GM13976 (cell line): Measurements from ENCODE around the gene TESPA1.

Source experiments
- DNase-seq: peaks from one replicate; pipeline ENCODE4 v3.0.0; 2012; ENCODE audit warnings: low spot score
- in situ Hi-C: fragments of 300-500 bp; cut with MboI; formaldehyde crosslinking; loops from one replicate; pipeline ENCODE4 v1.12.0; 2022; ENCODE audit warnings: low sequenced_read_pairs, mixed read lengths, inconsistent platforms; ENCODE audit not compliant: unreplicated experiment
- TF ChIP-seq, protein P1 (sequence below): IDR thresholded peaks from 2 replicates; pipeline ENCODE4 v1.5.1; 2012; ENCODE audit warnings: borderline replicate concordance, mild to moderate bottlenecking; ENCODE audit not compliant: insufficient read depth; ENCODE audit errors: extremely low read depth, missing control alignments, control extremely low read depth

TESPA1 gene

GRCh38 chr12:54932691-54933090, 51.9 kb downstream of the TESPA1 start:
- TF ChIP-seq, protein P1, sequence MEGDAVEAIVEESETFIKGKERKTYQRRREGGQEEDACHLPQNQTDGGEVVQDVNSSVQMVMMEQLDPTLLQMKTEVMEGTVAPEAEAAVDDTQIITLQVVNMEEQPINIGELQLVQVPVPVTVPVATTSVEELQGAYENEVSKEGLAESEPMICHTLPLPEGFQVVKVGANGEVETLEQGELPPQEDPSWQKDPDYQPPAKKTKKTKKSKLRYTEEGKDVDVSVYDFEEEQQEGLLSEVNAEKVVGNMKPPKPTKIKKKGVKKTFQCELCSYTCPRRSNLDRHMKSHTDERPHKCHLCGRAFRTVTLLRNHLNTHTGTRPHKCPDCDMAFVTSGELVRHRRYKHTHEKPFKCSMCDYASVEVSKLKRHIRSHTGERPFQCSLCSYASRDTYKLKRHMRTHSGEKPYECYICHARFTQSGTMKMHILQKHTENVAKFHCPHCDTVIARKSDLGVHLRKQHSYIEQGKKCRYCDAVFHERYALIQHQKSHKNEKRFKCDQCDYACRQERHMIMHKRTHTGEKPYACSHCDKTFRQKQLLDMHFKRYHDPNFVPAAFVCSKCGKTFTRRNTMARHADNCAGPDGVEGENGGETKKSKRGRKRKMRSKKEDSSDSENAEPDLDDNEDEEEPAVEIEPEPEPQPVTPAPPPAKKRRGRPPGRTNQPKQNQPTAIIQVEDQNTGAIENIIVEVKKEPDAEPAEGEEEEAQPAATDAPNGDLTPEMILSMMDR = no peak
- in situ Hi-C loops = no loop called here
- DNase-seq = no peak

GRCh38 chr12:54932038-54932437, 52.5 kb downstream of the TESPA1 start:
- TF ChIP-seq, protein P1 = no peak
- in situ Hi-C loops = no loop called here
- DNase-seq = no peak

- no peak for DNase-seq
- in situ Hi-C loops = no loop called here
- TF ChIP-seq, protein P1 = no peak
Measured at GRCh38 chr12:54929998-54930397, 54.6 kb downstream of the TESPA1 start.

DNA sequence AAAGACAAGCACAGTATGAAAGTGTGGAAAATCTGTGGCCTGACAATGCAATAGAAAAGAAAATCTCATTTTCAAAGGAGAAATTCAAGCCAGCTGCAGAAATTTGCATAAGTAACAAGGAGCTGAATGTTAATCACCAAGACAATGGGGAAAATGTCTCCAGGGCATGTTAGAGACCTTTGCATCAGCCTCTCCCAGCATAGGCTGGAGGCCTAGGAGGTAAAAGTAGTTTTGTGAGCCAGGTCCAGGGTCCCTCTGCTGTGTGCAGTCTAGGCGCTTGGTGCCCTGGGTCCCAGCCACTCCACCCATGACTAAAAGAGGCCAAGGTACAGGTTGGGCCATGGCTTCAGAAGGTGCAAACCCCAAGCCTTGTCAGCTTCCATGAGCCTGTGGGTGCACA, 58.3 kb downstream of the TESPA1 start:
- in situ Hi-C loops = no loop called here
- DNase-seq = no peak
- TF ChIP-seq, protein P1 = no peak

- in situ Hi-C loops = no loop called here
- TF ChIP-seq, protein P1 = no peak
- DNase-seq = no peak
Measured at GRCh38 chr12:54924972-54925707, 59.4 kb downstream of the TESPA1 start.

DNA sequence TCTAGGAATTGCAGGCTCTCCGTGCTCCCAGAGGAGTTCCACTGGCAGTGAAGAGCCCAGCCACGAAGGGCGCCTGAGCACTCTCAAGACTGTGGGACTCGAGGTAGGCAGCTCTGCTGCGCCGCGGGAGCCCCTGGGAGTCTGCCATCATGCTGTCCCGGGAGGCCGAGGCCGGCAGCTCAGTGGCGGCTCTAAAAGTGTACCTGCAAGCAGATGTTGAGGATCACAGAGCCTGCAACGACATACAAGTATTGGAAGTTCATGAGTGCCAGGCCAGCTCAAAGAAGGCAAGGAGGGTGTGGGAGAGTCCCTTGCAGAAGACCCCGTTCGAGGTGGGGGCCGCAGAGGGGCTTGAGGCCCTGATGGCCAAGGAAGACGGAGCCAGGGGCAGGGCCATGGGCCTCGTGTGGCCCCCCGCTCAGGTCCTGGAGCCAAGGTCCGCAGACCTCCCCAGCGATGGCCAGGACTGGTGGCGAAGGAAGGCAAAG, 67.5 kb downstream of the TESPA1 start:
- in situ Hi-C loops = no loop called here
- TF ChIP-seq, protein P1 = no peak
- no peak for DNase-seq
